HepG2 (cell line): ENCODE results near the gene RBM18. TPM values are rescaled to one million over a fixed set of nuclear protein-coding genes. Genes with fewer than 3 reads are reported as not detected.

Source experiments
- CBFB ChIP-seq: sonication (generic); formaldehyde crosslinking; IDR thresholded peaks from 2 replicates; pipeline ENCODE4 v1.4.0; 2020; ENCODE audit warnings: missing genetic modification reagents
- ESRRA ChIP-seq: sonication (generic); formaldehyde crosslinking; IDR thresholded peaks from 2 replicates; pipeline ENCODE4 v1.5.1; 2020; ENCODE audit warnings: mild to moderate bottlenecking, low read depth, missing genetic modification reagents
- KAT8 ChIP-seq: IDR thresholded peaks from 2 replicates; pipeline ENCODE4 v1.6.1; 2016; ENCODE audit warnings: missing genetic modification reagents, missing compliant biosample characterization
- KDM1A ChIP-seq: IDR thresholded peaks from 2 replicates; pipeline ENCODE4 v1.6.1; 2016; ENCODE audit warnings: missing compliant biosample characterization
- MXD3 ChIP-seq: IDR thresholded peaks from 2 replicates; pipeline ENCODE4 v1.6.1; 2016; ENCODE audit warnings: mild to moderate bottlenecking, missing biosample characterization, missing genetic modification reagents
- MZF1 ChIP-seq: sonication (generic); formaldehyde crosslinking; IDR thresholded peaks from 2 replicates; pipeline ENCODE4 v1.8.1; 2023; ENCODE audit warnings: mild to moderate bottlenecking, missing genetic modification reagents, borderline replicate concordance
- NCOR1 ChIP-seq: fragments of 200-600 bp; sonication (generic); IDR thresholded peaks from 2 replicates; pipeline ENCODE4 v1.7.0; 2017; ENCODE audit warnings: antibody characterized with exemption, low read length, borderline replicate concordance
- NRL ChIP-seq: sonication (generic); formaldehyde crosslinking; IDR thresholded peaks from 2 replicates; pipeline ENCODE4 v1.5.0; 2020; ENCODE audit warnings: missing genetic modification reagents, mild to moderate bottlenecking, moderate library complexity, borderline replicate concordance
- ONECUT2 ChIP-seq: sonication (generic); formaldehyde crosslinking; IDR thresholded peaks from 2 replicates; pipeline ENCODE4 v1.4.0; 2020; ENCODE audit warnings: missing genetic modification reagents
- RNF2 ChIP-seq: fragments of 450-650 bp; conservative IDR thresholded peaks from 2 replicates; pipeline ENCODE4 v1.6.1; 2016; ENCODE audit warnings: low read depth
- SOX5 ChIP-seq: IDR thresholded peaks from 2 replicates; pipeline ENCODE4 v1.6.1; 2016; ENCODE audit warnings: borderline replicate concordance
- SUZ12 ChIP-seq: fragments of 150-350 bp; IDR thresholded peaks from 2 replicates; pipeline ENCODE4 v1.6.1; 2014; ENCODE audit warnings: low read depth, low read length
- TFAP4 ChIP-seq: sonication (generic); IDR thresholded peaks from 2 replicates; pipeline ENCODE4 v1.6.1; 2016; ENCODE audit warnings: low read depth, borderline replicate concordance
- ZBTB43 ChIP-seq: sonication (generic); formaldehyde crosslinking; conservative IDR thresholded peaks from 2 replicates; pipeline ENCODE4 v1.4.0; 2020; ENCODE audit warnings: missing genetic modification reagents
- ZC3H13 ChIP-seq: sonication (generic); formaldehyde crosslinking; IDR thresholded peaks from 2 replicates; pipeline ENCODE4 v1.8.1; 2023; ENCODE audit warnings: mild to moderate bottlenecking, missing genetic modification reagents, moderate library complexity
- ZNF264 ChIP-seq: sonication (generic); formaldehyde crosslinking; IDR thresholded peaks from 2 replicates; pipeline ENCODE4 v1.4.0; 2020; ENCODE audit warnings: missing genetic modification reagents
- ZNF44 ChIP-seq: sonication (generic); formaldehyde crosslinking; IDR thresholded peaks from 2 replicates; pipeline ENCODE4 v1.5.1; 2020; ENCODE audit warnings: mild to moderate bottlenecking, missing genetic modification reagents
- ZNF563 ChIP-seq: sonication (generic); formaldehyde crosslinking; IDR thresholded peaks from 2 replicates; pipeline ENCODE4 v1.8.0; 2022; ENCODE audit warnings: mild to moderate bottlenecking, moderate library complexity, missing genetic modification reagents
- ZNF790 ChIP-seq: sonication (generic); formaldehyde crosslinking; IDR thresholded peaks from 2 replicates; pipeline ENCODE4 v1.8.0; 2022; ENCODE audit warnings: missing genetic modification reagents, mild to moderate bottlenecking, borderline replicate concordance
- polyA plus RNA-seq, 8 experiments: library from polyadenylated mRNA; depleted of rRNA in 3 of 8; stranded (reverse) in 7 of 8; unstranded in 1 of 8; fragments of >200 nt; fragmentation: Illumina TruSeq in 4 of 8; extraction: Trizol in 4 of 8; gene quantifications; 2 replicates each; pipeline versions ENCODE4 v1.2.1 to v1.2.3, GENCODE V29; 2011 to 2016; ENCODE audit warnings: low read depth in 4 of 8, missing spikeins in 1 of 8, mixed read lengths in 1 of 8; ENCODE audit not compliant: insufficient read depth in 1 of 8
- total RNA-seq, 5 experiments: library from RNA; depleted of rRNA; stranded (reverse); fragments of >200 nt; fragmentation: Illumina TruSeq; extraction: Trizol; gene quantifications; 2 replicates each; pipeline ENCODE4 v1.2.3, GENCODE V29; 2016; ENCODE audit warnings: low read depth in 1 of 5
- TF ChIP-seq, protein P1 (sequence below): sonication (generic); formaldehyde crosslinking; IDR thresholded peaks from 2 replicates; pipeline ENCODE4 v1.5.0; 2020; ENCODE audit warnings: missing genetic modification reagents, mild to moderate bottlenecking, borderline replicate concordance
- TF ChIP-seq, protein P2 (sequence below): sonication (generic); formaldehyde crosslinking; IDR thresholded peaks from 2 replicates; pipeline ENCODE4 v1.5.0; 2020; ENCODE audit warnings: missing genetic modification reagents, mild to moderate bottlenecking, borderline replicate concordance
- TF ChIP-seq, protein P3 (sequence below), 2 experiments: sonication (generic) in 1 of 2; formaldehyde crosslinking in 1 of 2; IDR thresholded peaks; 2 replicates each; pipeline versions ENCODE4 v1.4.0 to v1.6.1; 2018 to 2020; ENCODE audit warnings: missing genetic modification reagents in 2 of 2, borderline replicate concordance in 1 of 2, low read depth in 1 of 2, mild to moderate bottlenecking in 1 of 2, missing biosample characterization in 1 of 2

RBM18 gene
- total and polyA plus RNA-seq, 2 of the 13 experiments (the other 11 are each of a cell fraction or from before 2014, with no cell fraction given): 12.6 to 16.6 TPM

DNA sequence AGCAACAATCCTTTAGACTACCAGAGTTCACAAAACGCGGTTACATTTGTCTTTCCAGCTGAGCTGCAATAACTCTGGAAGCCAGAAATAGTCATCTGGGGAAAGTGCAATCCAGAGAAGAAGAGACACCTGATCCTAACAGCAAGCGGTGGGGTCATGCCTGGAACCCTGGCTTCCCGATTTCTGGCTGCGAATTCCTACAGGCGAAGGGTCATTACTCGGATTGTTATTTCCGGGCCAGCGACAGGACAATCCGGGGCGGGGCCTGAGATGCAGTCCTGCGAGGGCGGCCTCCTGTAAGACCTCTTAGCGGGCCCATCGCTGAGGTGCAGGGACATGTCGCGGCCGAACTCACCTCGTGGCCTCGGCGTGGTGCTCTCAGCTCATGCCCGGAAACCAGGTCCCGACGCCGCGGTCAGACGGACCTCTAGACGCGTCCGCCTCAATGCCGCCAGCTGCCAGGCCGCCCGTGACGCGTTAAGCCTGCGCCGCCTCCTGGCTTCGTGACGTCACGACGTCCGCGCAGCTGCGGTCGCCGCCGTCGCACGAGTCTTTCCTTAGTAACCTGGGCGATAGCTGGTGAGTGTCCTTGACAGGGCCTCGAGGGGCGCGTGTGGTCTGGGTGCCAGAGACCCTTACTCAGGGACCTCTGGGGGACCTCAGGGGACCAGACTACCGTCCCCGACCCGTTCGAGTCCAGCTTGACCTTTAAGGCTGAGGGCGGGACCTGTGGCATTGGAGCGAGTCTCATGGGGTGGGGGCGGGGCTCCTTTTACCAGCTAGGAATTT lies at the start of gene RBM18, which contains the start of gene MRRF (continued):
- 0 out of 2 replicates have a peak, but pooled peaks have one; percentile 57 for TF ChIP-seq MZF1
- peak; percentile 94 for TF ChIP-seq ZNF44
- peak; percentile 95 for TF ChIP-seq CBFB
- no peak for TF ChIP-seq SUZ12
- TF ChIP-seq ZBTB43: peak; percentile 86; the same call in 1 of the 2 replicates
- no peak for TF ChIP-seq NCOR1
- no peak for TF ChIP-seq KDM1A (CRISPR knock-in tag)
- TF ChIP-seq, protein P1, sequence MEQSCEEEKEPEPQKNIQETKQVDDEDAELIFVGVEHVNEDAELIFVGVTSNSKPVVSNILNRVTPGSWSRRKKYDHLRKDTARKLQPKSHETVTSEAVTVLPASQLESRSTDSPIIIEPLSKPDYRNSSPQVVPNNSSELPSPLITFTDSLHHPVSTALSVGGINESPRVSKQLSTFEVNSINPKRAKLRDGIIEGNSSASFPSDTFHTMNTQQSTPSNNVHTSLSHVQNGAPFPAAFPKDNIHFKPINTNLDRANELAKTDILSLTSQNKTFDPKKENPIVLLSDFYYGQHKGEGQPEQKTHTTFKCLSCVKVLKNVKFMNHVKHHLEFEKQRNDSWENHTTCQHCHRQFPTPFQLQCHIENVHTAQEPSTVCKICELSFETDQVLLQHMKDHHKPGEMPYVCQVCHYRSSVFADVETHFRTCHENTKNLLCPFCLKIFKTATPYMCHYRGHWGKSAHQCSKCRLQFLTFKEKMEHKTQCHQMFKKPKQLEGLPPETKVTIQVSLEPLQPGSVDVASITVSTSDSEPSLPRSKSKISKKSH (CRISPR knock-in tag): peak; percentile 91
- 0 out of 2 replicates have a peak, but pooled peaks have one; percentile 54 for TF ChIP-seq ZC3H13
- TF ChIP-seq, protein P2, sequence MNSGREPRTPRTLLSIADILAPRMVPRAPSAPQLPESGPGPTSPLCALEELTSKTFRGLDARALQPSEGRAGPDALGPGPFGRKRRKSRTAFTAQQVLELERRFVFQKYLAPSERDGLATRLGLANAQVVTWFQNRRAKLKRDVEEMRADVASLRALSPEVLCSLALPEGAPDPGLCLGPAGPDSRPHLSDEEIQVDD: peak; percentile 98; the same call in 1 of the 2 replicates
- TF ChIP-seq ONECUT2 (CRISPR knock-in tag): no peak
- peak; percentile 97 for TF ChIP-seq RNF2
- TF ChIP-seq ZNF563 (CRISPR knock-in tag): peak; percentile 99
- TF ChIP-seq MXD3: peak; percentile 98
- peak; percentile 70; the same call in 1 of the 2 replicates for TF ChIP-seq SOX5 (CRISPR knock-in tag)
- TF ChIP-seq NRL (CRISPR knock-in tag): peak; percentile 99
- TF ChIP-seq, protein P3, sequence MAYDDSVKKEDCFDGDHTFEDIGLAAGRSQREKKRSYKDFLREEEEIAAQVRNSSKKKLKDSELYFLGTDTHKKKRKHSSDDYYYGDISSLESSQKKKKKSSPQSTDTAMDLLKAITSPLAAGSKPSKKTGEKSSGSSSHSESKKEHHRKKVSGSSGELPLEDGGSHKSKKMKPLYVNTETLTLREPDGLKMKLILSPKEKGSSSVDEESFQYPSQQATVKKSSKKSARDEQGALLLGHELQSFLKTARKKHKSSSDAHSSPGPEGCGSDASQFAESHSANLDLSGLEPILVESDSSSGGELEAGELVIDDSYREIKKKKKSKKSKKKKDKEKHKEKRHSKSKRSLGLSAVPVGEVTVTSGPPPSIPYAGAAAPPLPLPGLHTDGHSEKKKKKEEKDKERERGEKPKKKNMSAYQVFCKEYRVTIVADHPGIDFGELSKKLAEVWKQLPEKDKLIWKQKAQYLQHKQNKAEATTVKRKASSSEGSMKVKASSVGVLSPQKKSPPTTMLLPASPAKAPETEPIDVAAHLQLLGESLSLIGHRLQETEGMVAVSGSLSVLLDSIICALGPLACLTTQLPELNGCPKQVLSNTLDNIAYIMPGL (CRISPR knock-in tag; IDR thresholded peaks at IDR 0.05; ENCODE audit: borderline replicate concordance in 1 of 2, low read depth in 1 of 2): peak; percentile 92; a peak in 3 of 4 replicates
- peak; percentile 96 for TF ChIP-seq KAT8 (CRISPR knock-in tag)
- TF ChIP-seq TFAP4: peak; percentile 89; the same call in 1 of the 2 replicates
- TF ChIP-seq ESRRA (CRISPR knock-in tag): peak; percentile 93
- peak; percentile 27; the same call in 1 of the 2 replicates for TF ChIP-seq ZNF264
- TF ChIP-seq ZNF790 (CRISPR knock-in tag): peak; percentile 97
